ENCODE results near the gene OSBPL8. TPM values are rescaled to one million over a fixed set of nuclear protein-coding genes. Genes with fewer than 3 reads are reported as not detected.

The OSBPL8 gene
- total and polyA plus RNA-seq, 2 donors (not counting 1 experiment from before 2014, with no cell fraction given) = 11.1 to 112 TPM

DNA sequence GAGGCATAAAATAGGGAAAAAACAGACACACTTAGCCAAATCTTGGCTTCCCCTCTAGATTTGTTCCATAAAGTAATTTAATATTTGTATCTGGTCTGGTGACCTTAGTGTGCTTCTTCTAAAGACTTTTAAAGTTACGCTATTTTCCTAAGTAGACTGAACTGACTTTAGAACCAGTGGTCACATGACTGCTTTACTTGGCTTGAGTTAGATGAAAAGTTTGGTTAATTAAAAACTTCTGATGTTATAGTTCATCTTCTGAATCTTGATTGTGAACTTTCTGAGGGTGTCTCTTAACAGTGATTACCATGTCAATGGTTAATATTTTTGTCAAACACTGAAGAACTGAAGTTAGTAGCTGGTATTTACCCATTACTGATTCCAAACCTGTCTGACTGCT, 214.0 kb downstream of the OSBPL8 start:
- Mint-ChIP-seq H3K9me3 (ENCODE audit: insufficient read depth) (no peaks in the 10 kb centered on the region), H3K27me3 (no peaks in the 10 kb centered on the region), H3K4me3 (no peak overlapping the region), H3K4me1 (peaks cover 27% of the 10 kb centered on the region), H3K27ac (no peak overlapping the region)
- no peak overlapping the region for H3K9ac ChIP-seq (ENCODE audit: low read length)
- no peaks in the 10 kb centered on the region for H3K27me3 ChIP-seq (replicated peaks in 1 of 4; ENCODE audit: control extremely low read depth in 1 of 4, control insufficient read depth in 3 of 4, insufficient read depth in 4 of 4, low read length in 3 of 4)
- TF ChIP-seq EZH2 (IDR thresholded peaks at IDR 0.05; ENCODE audit: borderline replicate concordance, insufficient read depth, low read depth, low read length, poor library complexity, severe bottlenecking) (no peak), CTCF (IDR thresholded peaks at IDR 0.05) (no peak)
- no peaks in the 10 kb centered on the region for H3K36me3 ChIP-seq (replicated peaks in 1 of 2; ENCODE audit: control extremely low read depth in 1 of 2, control insufficient read depth in 1 of 2, extremely low read depth in 1 of 2, insufficient read depth in 2 of 2, low read length in 1 of 2)
- ChIA-PET CTCF (interaction anchor here (0.7 to 1.2 kb wide), 4 partner anchors 240 to 819 kb away, joined by 3 to 4 read pairs (median 3); no protein-coding TSS in a partner anchor), POLR2A (no interaction called here)
- no peak overlapping the region for H3K4me3 ChIP-seq (ENCODE audit: control extremely low read depth in 1 of 5, extremely low read depth in 1 of 5, insufficient read depth in 1 of 5, low read depth in 2 of 5, low read length in 4 of 5)
- peaks cover 5% of the 10 kb centered on the region for H3K79me2 ChIP-seq (ENCODE audit: control insufficient read depth, insufficient read depth, low read length)
- no peaks in the 10 kb centered on the region for H4K20me1 ChIP-seq (ENCODE audit: control insufficient read depth, insufficient read depth, low read length, poor library complexity, severe bottlenecking)
- H3K4me1 ChIP-seq (ENCODE audit: control insufficient read depth in 2 of 2, insufficient read depth in 2 of 2, low read length in 2 of 2) = peaks cover 17% of the 10 kb centered on the region in 2 donors
- H2AFZ ChIP-seq (ENCODE audit: insufficient read depth, low read depth, low read length, poor library complexity, severe bottlenecking) = no peak overlapping the region
- 100% methylated on average over 1 of the region's 1 CpG for WGBS (ENCODE audit: insufficient coverage)
- ATAC-seq (ENCODE audit: low read depth) (no peak), DNase-seq (no peak)
- H3K9me3 ChIP-seq (ENCODE audit: control extremely low read depth in 1 of 3, control insufficient read depth in 2 of 3, insufficient read depth in 1 of 3, low read length in 2 of 3) = peaks cover 0 to 4% (median 0%) of the 10 kb centered on the region in 3 donors
- H3K27ac ChIP-seq (ENCODE audit: low read length in 2 of 2) = no peak overlapping the region
- H3K4me2 ChIP-seq (replicated peaks; ENCODE audit: low read depth, low read length, poor library complexity, severe bottlenecking) = no peak overlapping the region
- intact Hi-C loops (cut with micrococcal nuclease) = loop anchor here (5.0 kb wide), 4 partner anchors 188 to 1013 kb away; partner anchors contain the start of genes CAPS2, GLIPR1L1 and PHLDA1

- Mint-ChIP-seq H3K27ac (no peak overlapping the region), H3K4me3 (no peak overlapping the region), H3K9me3 (ENCODE audit: insufficient read depth) (no peaks in the 10 kb centered on the region), H3K4me1 (peaks cover 7% of the 10 kb centered on the region), H3K27me3 (peaks cover 6% of the 10 kb centered on the region)
- Histone ChIP-seq H3K79me2 (ENCODE audit: control insufficient read depth, insufficient read depth, low read length) (no peaks in the 10 kb centered on the region), H4K20me1 (ENCODE audit: control insufficient read depth, insufficient read depth, low read length, poor library complexity, severe bottlenecking) (no peaks in the 10 kb centered on the region), H3K4me1 (ENCODE audit: control insufficient read depth in 2 of 2, insufficient read depth in 2 of 2, low read length in 2 of 2) (no peaks in the 10 kb centered on the region), H3K27me3 (replicated peaks in 1 of 4; ENCODE audit: control extremely low read depth in 1 of 4, control insufficient read depth in 3 of 4, insufficient read depth in 4 of 4, low read length in 3 of 4) (peaks cover 0 to 3% (median 0%) of the 10 kb centered on the region in 4 experiments), H3K9ac (ENCODE audit: low read length) (no peak overlapping the region), H3K4me3 (ENCODE audit: control extremely low read depth in 1 of 5, extremely low read depth in 1 of 5, insufficient read depth in 1 of 5, low read depth in 2 of 5, low read length in 4 of 5) (no peak overlapping the region), H3K36me3 (replicated peaks in 1 of 2; ENCODE audit: control extremely low read depth in 1 of 2, control insufficient read depth in 1 of 2, extremely low read depth in 1 of 2, insufficient read depth in 2 of 2, low read length in 1 of 2) (no peaks in the 10 kb centered on the region), H3K27ac (ENCODE audit: low read length in 2 of 2) (no peak overlapping the region), H3K9me3 (ENCODE audit: control extremely low read depth in 1 of 3, control insufficient read depth in 2 of 3, insufficient read depth in 1 of 3, low read length in 2 of 3) (no peaks in the 10 kb centered on the region), H3K4me2 (replicated peaks; ENCODE audit: low read depth, low read length, poor library complexity, severe bottlenecking) (no peak overlapping the region), H2AFZ (ENCODE audit: insufficient read depth, low read depth, low read length, poor library complexity, severe bottlenecking) (no peak overlapping the region)
- no peak for ATAC-seq (ENCODE audit: low read depth)
- WGBS (ENCODE audit: insufficient coverage) = 95% methylated on average over 3 of the region's 5 CpGs
- POLR2A ChIA-PET = no interaction called here
- no peak for DNase-seq
- CTCF ChIA-PET = no interaction called here
- TF ChIP-seq EZH2 (IDR thresholded peaks at IDR 0.05; ENCODE audit: borderline replicate concordance, insufficient read depth, low read depth, low read length, poor library complexity, severe bottlenecking) (no peak), CTCF (IDR thresholded peaks at IDR 0.05) (no peak)
- intact Hi-C loops (cut with micrococcal nuclease) = no loop called here
Observed at GRCh38 chr12:76341436-76342030, 218.0 kb downstream of the OSBPL8 start.

Measured in B cell (primary cell).